Measurements from ENCODE around the gene KCNQ1. TPM values are rescaled to one million over a fixed set of nuclear protein-coding genes. Genes with fewer than 3 reads are reported as not detected.
A peak's percentile ranks its signal among the peaks of the same experiment; 100 is the strongest.

The KCNQ1 gene
- total RNA-seq, 1 experiment from 2014 or later = 2.3 TPM

- Mint-ChIP-seq H3K27me3 (ENCODE audit: low read depth) (peaks cover 87% of the 10 kb centered on the region), H3K27ac (no peak overlapping the region), H3K9me3 (peaks cover 8 to 9% of the 10 kb centered on the region in 2 experiments; a peak in 4 of 5 replicates), H3K4me3 (peak overlapping the region; percentile 19 to 42; a peak in 2 of 5 replicates), H3K36me3 (ENCODE audit: insufficient read depth in 1 of 3, low read depth in 3 of 3) (peaks cover 2 to 8% (median 3%) of the 10 kb centered on the region in 3 experiments; a peak in 5 of 7 replicates), H3K4me1 (peaks cover 45 to 50% of the 10 kb centered on the region in 2 experiments)
- H2BK20ac ChIP-seq (ENCODE audit: low read depth, low read length, poor library complexity, severe bottlenecking) = no peak overlapping the region
- H4K20me1 ChIP-seq (ENCODE audit: control insufficient read depth, insufficient read depth, insufficient read length) = no peaks in the 10 kb centered on the region
- H2BK120ac ChIP-seq (ENCODE audit: low read depth, low read length, poor library complexity, severe bottlenecking) = no peak overlapping the region
- peak overlapping the region; percentile 61 for H3K14ac ChIP-seq (ENCODE audit: insufficient read depth, low read length)
- no peak overlapping the region for H3K18ac ChIP-seq (ENCODE audit: insufficient read length, low read depth, low read length)
- H3K79me1 ChIP-seq (ENCODE audit: insufficient read depth, low read depth, low read length, poor library complexity, severe bottlenecking) = no peaks in the 10 kb centered on the region
- H2BK12ac ChIP-seq (ENCODE audit: insufficient read length, low read depth, low read length) = no peak overlapping the region
- no peak overlapping the region for H3K4ac ChIP-seq (ENCODE audit: low read depth, low read length)
- H2AK5ac ChIP-seq (ENCODE audit: insufficient read length, low read length) = no peak overlapping the region
- no peak overlapping the region for H3K56ac ChIP-seq (ENCODE audit: insufficient read length, low read depth, low read length)
- H3K23ac ChIP-seq (ENCODE audit: insufficient read length, low read depth, low read length) = no peak overlapping the region
- H3K27me3 ChIP-seq (ENCODE audit: insufficient read depth, low read length) = peaks cover 16% of the 10 kb centered on the region; the same call in 1 of the 2 replicates
- no CpG with 5 or more reads among the region's 13 CpGs for WGBS (ENCODE audit: extremely low coverage, insufficient read length, low lambda C conversion rate)
- H2AFZ ChIP-seq (ENCODE audit: low read length) = no peak overlapping the region
- no peak overlapping the region for H4K5ac ChIP-seq (ENCODE audit: insufficient read length, low read depth, low read length)
- peak overlapping the region; percentile 29 for H3K4me2 ChIP-seq (ENCODE audit: insufficient read depth, insufficient read length, low read length)
- H3K9me3 ChIP-seq (ENCODE audit: control insufficient read depth, low read depth, low read length) = no peaks in the 10 kb centered on the region
- no peak for DNase-seq
- no peak overlapping the region for H3K27ac ChIP-seq (ENCODE audit: insufficient read length, low read depth, low read length)
- no peak overlapping the region for H4K8ac ChIP-seq (replicated peaks; ENCODE audit: insufficient read length, low read depth, low read length)
- no peak overlapping the region for H2BK5ac ChIP-seq (ENCODE audit: insufficient read length, low read length)
- H4K91ac ChIP-seq (ENCODE audit: insufficient read length, low read depth, low read length) = no peak overlapping the region
- no peak overlapping the region for H2BK15ac ChIP-seq (ENCODE audit: low read depth, low read length)
- no peak overlapping the region for H3K9ac ChIP-seq (ENCODE audit: extremely low read depth, insufficient read length, low read length)
- TF ChIP-seq, protein P1, sequence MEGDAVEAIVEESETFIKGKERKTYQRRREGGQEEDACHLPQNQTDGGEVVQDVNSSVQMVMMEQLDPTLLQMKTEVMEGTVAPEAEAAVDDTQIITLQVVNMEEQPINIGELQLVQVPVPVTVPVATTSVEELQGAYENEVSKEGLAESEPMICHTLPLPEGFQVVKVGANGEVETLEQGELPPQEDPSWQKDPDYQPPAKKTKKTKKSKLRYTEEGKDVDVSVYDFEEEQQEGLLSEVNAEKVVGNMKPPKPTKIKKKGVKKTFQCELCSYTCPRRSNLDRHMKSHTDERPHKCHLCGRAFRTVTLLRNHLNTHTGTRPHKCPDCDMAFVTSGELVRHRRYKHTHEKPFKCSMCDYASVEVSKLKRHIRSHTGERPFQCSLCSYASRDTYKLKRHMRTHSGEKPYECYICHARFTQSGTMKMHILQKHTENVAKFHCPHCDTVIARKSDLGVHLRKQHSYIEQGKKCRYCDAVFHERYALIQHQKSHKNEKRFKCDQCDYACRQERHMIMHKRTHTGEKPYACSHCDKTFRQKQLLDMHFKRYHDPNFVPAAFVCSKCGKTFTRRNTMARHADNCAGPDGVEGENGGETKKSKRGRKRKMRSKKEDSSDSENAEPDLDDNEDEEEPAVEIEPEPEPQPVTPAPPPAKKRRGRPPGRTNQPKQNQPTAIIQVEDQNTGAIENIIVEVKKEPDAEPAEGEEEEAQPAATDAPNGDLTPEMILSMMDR (conservative IDR thresholded peaks at IDR 0.05) = no peak
- peaks cover 4% of the 10 kb centered on the region for H3K23me2 ChIP-seq (ENCODE audit: insufficient read length, low read depth, low read length, poor library complexity, severe bottlenecking)
- no peaks in the 10 kb centered on the region for H3K79me2 ChIP-seq (ENCODE audit: insufficient read depth, low read length)
- H3K4me1 ChIP-seq (ENCODE audit: insufficient read depth, low read length) = no peaks in the 10 kb centered on the region
- H3T11ph ChIP-seq (ENCODE audit: low read length) = no peak overlapping the region
Measured at GRCh38 chr11:2863276-2863618, 418.4 kb downstream of the KCNQ1 start.

Measured in H9 (cell line).